Neural cell (in vitro differentiated cells): ENCODE results near the gene TSC22D3.

Source experiments
- EP300 ChIP-seq: fragments of 450-650 bp; conservative IDR thresholded peaks from 2 replicates; pipeline ENCODE4 v1.6.1; 2014; ENCODE audit warnings: antibody characterized with exemption, mild to moderate bottlenecking, moderate library complexity; ENCODE audit not compliant: poor library complexity, severe bottlenecking
- EZH2 ChIP-seq: fragments of 200-600, 300-800 bp; shearing (Covaris generic), sonication (generic); IDR thresholded peaks from 2 replicates; pipeline ENCODE4 v1.6.1; 2014; ENCODE audit warnings: antibody characterized with exemption, low read length, borderline replicate concordance, mild to moderate bottlenecking; ENCODE audit not compliant: insufficient read depth, poor library complexity, severe bottlenecking
- MXI1 ChIP-seq: fragments of 450-650 bp; conservative IDR thresholded peaks from 2 replicates; pipeline ENCODE4 v1.6.1; 2014; ENCODE audit warnings: antibody characterized with exemption, mild to moderate bottlenecking; ENCODE audit not compliant: poor library complexity, severe bottlenecking
- POLR2AphosphoS5 ChIP-seq: IDR thresholded peaks from 2 replicates; pipeline ENCODE4 v1.6.1; 2012
- RAD21 ChIP-seq: fragments of 450-650 bp; conservative IDR thresholded peaks from 2 replicates; pipeline ENCODE4 v1.6.1; 2014; ENCODE audit warnings: antibody characterized with exemption, mild to moderate bottlenecking, moderate library complexity
- SMC3 ChIP-seq: fragments of 450-650 bp; conservative IDR thresholded peaks from 2 replicates; pipeline ENCODE4 v1.6.1; 2014; ENCODE audit warnings: antibody characterized with exemption, mild to moderate bottlenecking, moderate library complexity; ENCODE audit not compliant: poor library complexity
- TAF1 ChIP-seq: IDR thresholded peaks from 2 replicates; pipeline ENCODE4 v1.6.1; 2012; ENCODE audit warnings: low read depth
- TF ChIP-seq, protein P1 (sequence below): fragments of 450-650 bp; IDR thresholded peaks from 2 replicates; pipeline ENCODE4 v1.5.1; 2014; ENCODE audit warnings: antibody characterized with exemption, mild to moderate bottlenecking, moderate library complexity; ENCODE audit not compliant: poor library complexity, severe bottlenecking
- TF ChIP-seq, protein P2 (sequence below): IDR thresholded peaks from 2 replicates; pipeline ENCODE4 v1.6.1; 2012; ENCODE audit warnings: borderline replicate concordance

DNA sequence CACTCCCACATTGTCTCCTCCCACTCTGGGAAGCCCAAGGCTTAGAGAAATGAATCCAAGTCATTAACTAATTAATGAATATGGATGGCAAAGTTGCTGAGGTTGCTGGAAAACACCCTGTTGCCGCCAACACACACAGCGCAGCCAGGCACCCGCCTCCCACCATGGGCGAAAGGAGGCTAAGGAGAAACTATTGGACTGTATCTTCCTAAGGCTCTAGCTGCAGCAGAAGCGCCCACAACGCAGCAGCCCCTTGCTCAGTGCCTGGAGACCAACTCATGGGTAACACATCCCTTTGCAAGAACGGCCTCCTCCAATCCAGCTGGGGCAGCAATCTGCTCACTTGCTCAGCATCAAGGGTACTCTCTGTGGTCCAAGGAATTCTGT is 34.2 kb downstream of the TSC22D3 start:
- TF ChIP-seq, protein P1, sequence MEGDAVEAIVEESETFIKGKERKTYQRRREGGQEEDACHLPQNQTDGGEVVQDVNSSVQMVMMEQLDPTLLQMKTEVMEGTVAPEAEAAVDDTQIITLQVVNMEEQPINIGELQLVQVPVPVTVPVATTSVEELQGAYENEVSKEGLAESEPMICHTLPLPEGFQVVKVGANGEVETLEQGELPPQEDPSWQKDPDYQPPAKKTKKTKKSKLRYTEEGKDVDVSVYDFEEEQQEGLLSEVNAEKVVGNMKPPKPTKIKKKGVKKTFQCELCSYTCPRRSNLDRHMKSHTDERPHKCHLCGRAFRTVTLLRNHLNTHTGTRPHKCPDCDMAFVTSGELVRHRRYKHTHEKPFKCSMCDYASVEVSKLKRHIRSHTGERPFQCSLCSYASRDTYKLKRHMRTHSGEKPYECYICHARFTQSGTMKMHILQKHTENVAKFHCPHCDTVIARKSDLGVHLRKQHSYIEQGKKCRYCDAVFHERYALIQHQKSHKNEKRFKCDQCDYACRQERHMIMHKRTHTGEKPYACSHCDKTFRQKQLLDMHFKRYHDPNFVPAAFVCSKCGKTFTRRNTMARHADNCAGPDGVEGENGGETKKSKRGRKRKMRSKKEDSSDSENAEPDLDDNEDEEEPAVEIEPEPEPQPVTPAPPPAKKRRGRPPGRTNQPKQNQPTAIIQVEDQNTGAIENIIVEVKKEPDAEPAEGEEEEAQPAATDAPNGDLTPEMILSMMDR: no peak
- no peak for TF ChIP-seq MXI1
- no peak for TF ChIP-seq POLR2AphosphoS5
- TF ChIP-seq EZH2: no peak
- no peak for TF ChIP-seq EP300
- TF ChIP-seq TAF1: no peak
- TF ChIP-seq, protein P2, sequence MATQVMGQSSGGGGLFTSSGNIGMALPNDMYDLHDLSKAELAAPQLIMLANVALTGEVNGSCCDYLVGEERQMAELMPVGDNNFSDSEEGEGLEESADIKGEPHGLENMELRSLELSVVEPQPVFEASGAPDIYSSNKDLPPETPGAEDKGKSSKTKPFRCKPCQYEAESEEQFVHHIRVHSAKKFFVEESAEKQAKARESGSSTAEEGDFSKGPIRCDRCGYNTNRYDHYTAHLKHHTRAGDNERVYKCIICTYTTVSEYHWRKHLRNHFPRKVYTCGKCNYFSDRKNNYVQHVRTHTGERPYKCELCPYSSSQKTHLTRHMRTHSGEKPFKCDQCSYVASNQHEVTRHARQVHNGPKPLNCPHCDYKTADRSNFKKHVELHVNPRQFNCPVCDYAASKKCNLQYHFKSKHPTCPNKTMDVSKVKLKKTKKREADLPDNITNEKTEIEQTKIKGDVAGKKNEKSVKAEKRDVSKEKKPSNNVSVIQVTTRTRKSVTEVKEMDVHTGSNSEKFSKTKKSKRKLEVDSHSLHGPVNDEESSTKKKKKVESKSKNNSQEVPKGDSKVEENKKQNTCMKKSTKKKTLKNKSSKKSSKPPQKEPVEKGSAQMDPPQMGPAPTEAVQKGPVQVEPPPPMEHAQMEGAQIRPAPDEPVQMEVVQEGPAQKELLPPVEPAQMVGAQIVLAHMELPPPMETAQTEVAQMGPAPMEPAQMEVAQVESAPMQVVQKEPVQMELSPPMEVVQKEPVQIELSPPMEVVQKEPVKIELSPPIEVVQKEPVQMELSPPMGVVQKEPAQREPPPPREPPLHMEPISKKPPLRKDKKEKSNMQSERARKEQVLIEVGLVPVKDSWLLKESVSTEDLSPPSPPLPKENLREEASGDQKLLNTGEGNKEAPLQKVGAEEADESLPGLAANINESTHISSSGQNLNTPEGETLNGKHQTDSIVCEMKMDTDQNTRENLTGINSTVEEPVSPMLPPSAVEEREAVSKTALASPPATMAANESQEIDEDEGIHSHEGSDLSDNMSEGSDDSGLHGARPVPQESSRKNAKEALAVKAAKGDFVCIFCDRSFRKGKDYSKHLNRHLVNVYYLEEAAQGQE: no peak
- no peak for TF ChIP-seq SMC3
- TF ChIP-seq RAD21: no peak
